H9 (cell line): ENCODE measurements around the gene ERGIC3. TPM values are rescaled to one million over a fixed set of nuclear protein-coding genes. Genes with fewer than 3 reads are reported as not detected.

ENCODE experiments used
- DNase-seq: peaks from one replicate; pipeline ENCODE4 v3.0.0-alpha.2; 2017
- H2AFZ ChIP-seq: one replicate; pipeline ENCODE4 v1.6.1; 2013; ENCODE audit warnings: mild to moderate bottlenecking, low read length, control low read depth, moderate library complexity
- H2AK5ac ChIP-seq: 2 replicates; pipeline ENCODE4 v1.6.1; 2013; ENCODE audit warnings: low read length, control low read depth, mixed read lengths; ENCODE audit not compliant: insufficient read length
- H2BK120ac ChIP-seq: one replicate; pipeline ENCODE4 v1.6.1; 2013; ENCODE audit warnings: low read depth, mild to moderate bottlenecking, low read length, control low read depth, inconsistent platforms; ENCODE audit not compliant: poor library complexity, severe bottlenecking
- H2BK12ac ChIP-seq: 2 replicates; pipeline ENCODE4 v1.6.1; 2013; ENCODE audit warnings: low read length, control low read depth, mixed read lengths, low read depth; ENCODE audit not compliant: insufficient read length
- H2BK15ac ChIP-seq: 2 replicates; pipeline ENCODE4 v1.6.1; 2013; ENCODE audit warnings: low read depth, low read length, control low read depth
- H2BK20ac ChIP-seq: one replicate; pipeline ENCODE4 v1.6.1; 2013; ENCODE audit warnings: low read depth, mild to moderate bottlenecking, low read length, control low read depth, inconsistent platforms; ENCODE audit not compliant: poor library complexity, severe bottlenecking
- H2BK5ac ChIP-seq: 2 replicates; pipeline ENCODE4 v1.6.1; 2013; ENCODE audit warnings: low read length, control low read depth, mixed read lengths; ENCODE audit not compliant: insufficient read length
- H3K14ac ChIP-seq: 2 replicates; pipeline ENCODE4 v1.6.1; 2013; ENCODE audit warnings: low read length, control low read depth; ENCODE audit not compliant: insufficient read depth
- H3K18ac ChIP-seq: 2 replicates; pipeline ENCODE4 v1.6.1; 2013; ENCODE audit warnings: low read depth, mild to moderate bottlenecking, mixed read lengths, low read length, control low read depth; ENCODE audit not compliant: insufficient read length
- H3K23ac ChIP-seq: 2 replicates; pipeline ENCODE4 v1.6.1; 2013; ENCODE audit warnings: low read length, control low read depth, mixed read lengths, low read depth; ENCODE audit not compliant: insufficient read length
- H3K23me2 ChIP-seq: 2 replicates; pipeline ENCODE4 v1.6.1; 2013; ENCODE audit warnings: low read depth, mild to moderate bottlenecking, mixed read lengths, low read length, control low read depth; ENCODE audit not compliant: insufficient read length, poor library complexity, severe bottlenecking
- H3K27ac ChIP-seq: 2 replicates; pipeline ENCODE4 v1.5.1; 2013; ENCODE audit warnings: low read length, control low read depth, mixed read lengths, low read depth; ENCODE audit not compliant: insufficient read length
- H3K27me3 ChIP-seq: 2 replicates; pipeline ENCODE4 v1.6.1; 2013; ENCODE audit warnings: low read length, control low read depth, inconsistent platforms; ENCODE audit not compliant: insufficient read depth
- H3K4ac ChIP-seq: 2 replicates; pipeline ENCODE4 v1.6.1; 2013; ENCODE audit warnings: low read depth, mild to moderate bottlenecking, control low read depth, inconsistent platforms, low read length, moderate library complexity
- H3K4me1 ChIP-seq: 2 replicates; pipeline ENCODE4 v1.6.1; 2013; ENCODE audit warnings: low read length, control low read depth, inconsistent platforms; ENCODE audit not compliant: insufficient read depth
- H3K4me2 ChIP-seq: 2 replicates; pipeline ENCODE4 v1.6.1; 2013; ENCODE audit warnings: low read length, control low read depth, mixed read lengths; ENCODE audit not compliant: insufficient read length, insufficient read depth
- H3K56ac ChIP-seq: 2 replicates; pipeline ENCODE4 v1.6.1; 2013; ENCODE audit warnings: low read depth, mild to moderate bottlenecking, mixed read lengths, low read length, control low read depth; ENCODE audit not compliant: insufficient read length
- H3K79me1 ChIP-seq: 2 replicates; pipeline ENCODE4 v1.6.1; 2013; ENCODE audit warnings: low read depth, mild to moderate bottlenecking, moderate library complexity, low read length, control low read depth, inconsistent platforms; ENCODE audit not compliant: insufficient read depth, poor library complexity, severe bottlenecking
- H3K79me2 ChIP-seq: 2 replicates; pipeline ENCODE4 v1.6.1; 2013; ENCODE audit warnings: low read length, control low read depth, inconsistent platforms; ENCODE audit not compliant: insufficient read depth
- H3K9ac ChIP-seq: 2 replicates; pipeline ENCODE4 v1.6.1; 2013; ENCODE audit warnings: low read length, control low read depth, mixed read lengths; ENCODE audit not compliant: insufficient read length; ENCODE audit errors: extremely low read depth
- H3K9me3 ChIP-seq: one replicate; pipeline ENCODE4 v1.6.1; 2013; ENCODE audit warnings: low read depth, low read length, inconsistent platforms; ENCODE audit not compliant: control insufficient read depth
- H3T11ph ChIP-seq: one replicate; pipeline ENCODE4 v1.6.1; 2013; ENCODE audit warnings: mild to moderate bottlenecking, low read length, control low read depth, inconsistent platforms
- H4K20me1 ChIP-seq: one replicate; pipeline ENCODE4 v1.6.1; 2013; ENCODE audit not compliant: control insufficient read depth, insufficient read length, insufficient read depth
- H4K5ac ChIP-seq: 2 replicates; pipeline ENCODE4 v1.6.1; 2013; ENCODE audit warnings: low read depth, mild to moderate bottlenecking, mixed read lengths, low read length, control low read depth; ENCODE audit not compliant: insufficient read length
- H4K8ac ChIP-seq: replicated peaks from 2 replicates; pipeline ENCODE4 v1.6.1; 2013; ENCODE audit warnings: low read length, control low read depth, mixed read lengths, low read depth; ENCODE audit not compliant: insufficient read length
- H4K91ac ChIP-seq: 2 replicates; pipeline ENCODE4 v1.6.1; 2013; ENCODE audit warnings: low read depth, mild to moderate bottlenecking, moderate library complexity, mixed read lengths, low read length, control low read depth; ENCODE audit not compliant: insufficient read length
- H3K27ac Mint-ChIP-seq, 3 experiments: 2 replicates in 2 of 3; 3 replicates in 1 of 3; pipeline ENCODE4 v1.8.0; 2020 to 2021; ENCODE audit warnings: mixed read lengths in 3 of 3, mild to moderate bottlenecking in 1 of 3, moderate library complexity in 1 of 3
- H3K27me3 Mint-ChIP-seq: 2 replicates; pipeline ENCODE4 v1.8.0; 2021; ENCODE audit warnings: low read depth, mild to moderate bottlenecking, moderate library complexity, mixed read lengths
- H3K36me3 Mint-ChIP-seq, 3 experiments: 2 replicates in 2 of 3; 3 replicates in 1 of 3; pipeline ENCODE4 v1.8.0; 2020 to 2021; ENCODE audit warnings: low read depth in 3 of 3, mixed read lengths in 3 of 3; ENCODE audit not compliant: insufficient read depth in 1 of 3
- H3K4me1 Mint-ChIP-seq, 2 experiments: 2 replicates each; pipeline ENCODE4 v1.8.0; 2020; ENCODE audit warnings: mixed read lengths in 2 of 2
- H3K4me3 Mint-ChIP-seq, 2 experiments: 2 replicates in 1 of 2; 3 replicates in 1 of 2; pipeline ENCODE4 v1.8.0; 2020 to 2021; ENCODE audit warnings: mild to moderate bottlenecking in 2 of 2, mixed read lengths in 2 of 2, moderate library complexity in 1 of 2
- H3K9me3 Mint-ChIP-seq, 2 experiments: 2 replicates in 1 of 2; 3 replicates in 1 of 2; pipeline ENCODE4 v1.8.0; 2020; ENCODE audit warnings: mild to moderate bottlenecking in 2 of 2, mixed read lengths in 2 of 2, moderate library complexity in 1 of 2
- WGBS: extraction: QIAGEN DNeasy Blood & Tissue Kit; methylation state at CpG from one replicate; pipeline ENCODE4 v1.1.7; 2013; ENCODE audit warnings: missing lambda C conversion rate, low lambda C conversion rate, mixed read lengths; ENCODE audit not compliant: insufficient read length; ENCODE audit errors: extremely low coverage; 5-methylcytosine and 5-hydroxymethylcytosine counted together
- total RNA-seq: library from RNA; stranded (reverse); gene quantifications from 2 replicates; pipeline ENCODE4 v1.2.1, GENCODE V29; 2021
- TF ChIP-seq, protein P1 (sequence below): fragments of 200-600 bp; sonication (generic); conservative IDR thresholded peaks from 3 replicates; pipeline ENCODE4 v1.8.0; 2021; ENCODE audit warnings: antibody characterized with exemption, mild to moderate bottlenecking

ERGIC3 gene
- total RNA-seq, 1 experiment from 2014 or later = 188 TPM

DNA sequence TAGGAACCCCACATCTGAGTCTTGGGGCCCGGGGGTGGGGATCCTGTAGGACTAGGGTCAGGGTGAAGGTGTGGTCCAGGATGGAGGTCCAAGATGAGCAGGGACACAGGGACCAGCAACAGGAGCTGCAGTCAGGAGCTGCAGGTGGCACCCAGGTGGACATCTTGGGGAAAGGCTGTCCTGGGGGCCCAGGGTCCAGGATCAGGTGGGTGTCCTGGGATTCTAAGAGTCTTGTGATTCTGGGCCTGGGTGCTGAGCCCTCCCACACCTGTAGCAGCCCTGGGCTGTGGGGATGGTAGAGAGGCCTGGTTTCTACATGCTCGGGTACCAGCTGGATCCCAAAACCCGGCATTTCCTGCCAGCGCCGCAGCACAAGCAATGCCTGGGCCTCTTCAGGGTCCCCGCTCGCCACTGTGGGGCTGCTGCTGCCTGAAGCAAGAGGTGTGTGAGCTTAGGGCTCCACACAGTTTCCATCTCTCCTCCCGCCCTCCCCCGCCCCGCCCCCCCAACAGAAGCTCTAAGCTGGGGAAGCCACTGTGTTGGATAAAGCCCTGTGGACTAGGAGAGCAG, 20.7 kb downstream of the ERGIC3 start:
- Mint-ChIP-seq H3K9me3 (no peaks in the 10 kb centered on the region), H3K4me1 (peaks cover 7 to 13% of the 10 kb centered on the region in 2 experiments), H3K36me3 (peaks cover 8 to 12% (median 12%) of the 10 kb centered on the region in 3 experiments), H3K27me3 (peaks cover 3% of the 10 kb centered on the region), H3K4me3 (no peak overlapping the region), H3K27ac (no peak overlapping the region)
- Histone ChIP-seq H3K23ac (no peak overlapping the region), H3K9me3 (no peaks in the 10 kb centered on the region), H3K4me2 (no peak overlapping the region), H2AK5ac (no peak overlapping the region), H2BK120ac (no peak overlapping the region), H4K8ac (no peak overlapping the region), H3K14ac (no peak overlapping the region), H3K23me2 (no peaks in the 10 kb centered on the region), H2BK20ac (no peak overlapping the region), H2BK15ac (no peak overlapping the region), H3K9ac (no peak overlapping the region), H4K91ac (no peak overlapping the region), H3T11ph (no peak overlapping the region), H3K79me2 (no peaks in the 10 kb centered on the region), H4K5ac (no peak overlapping the region), H4K20me1 (no peaks in the 10 kb centered on the region), H3K27ac (no peak overlapping the region), H3K56ac (no peak overlapping the region), H2AFZ (no peak overlapping the region), H3K4ac (no peak overlapping the region), H2BK12ac (no peak overlapping the region), H3K79me1 (no peaks in the 10 kb centered on the region), H3K4me1 (no peaks in the 10 kb centered on the region), H2BK5ac (no peak overlapping the region), H3K18ac (no peak overlapping the region), H3K27me3 (no peaks in the 10 kb centered on the region)
- no CpG with 5 or more reads among the region's 10 CpGs for WGBS
- DNase-seq = no peak
- TF ChIP-seq, protein P1, sequence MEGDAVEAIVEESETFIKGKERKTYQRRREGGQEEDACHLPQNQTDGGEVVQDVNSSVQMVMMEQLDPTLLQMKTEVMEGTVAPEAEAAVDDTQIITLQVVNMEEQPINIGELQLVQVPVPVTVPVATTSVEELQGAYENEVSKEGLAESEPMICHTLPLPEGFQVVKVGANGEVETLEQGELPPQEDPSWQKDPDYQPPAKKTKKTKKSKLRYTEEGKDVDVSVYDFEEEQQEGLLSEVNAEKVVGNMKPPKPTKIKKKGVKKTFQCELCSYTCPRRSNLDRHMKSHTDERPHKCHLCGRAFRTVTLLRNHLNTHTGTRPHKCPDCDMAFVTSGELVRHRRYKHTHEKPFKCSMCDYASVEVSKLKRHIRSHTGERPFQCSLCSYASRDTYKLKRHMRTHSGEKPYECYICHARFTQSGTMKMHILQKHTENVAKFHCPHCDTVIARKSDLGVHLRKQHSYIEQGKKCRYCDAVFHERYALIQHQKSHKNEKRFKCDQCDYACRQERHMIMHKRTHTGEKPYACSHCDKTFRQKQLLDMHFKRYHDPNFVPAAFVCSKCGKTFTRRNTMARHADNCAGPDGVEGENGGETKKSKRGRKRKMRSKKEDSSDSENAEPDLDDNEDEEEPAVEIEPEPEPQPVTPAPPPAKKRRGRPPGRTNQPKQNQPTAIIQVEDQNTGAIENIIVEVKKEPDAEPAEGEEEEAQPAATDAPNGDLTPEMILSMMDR = no peak
